Prostate gland (tissue), 2 donors: Measurements from ENCODE around the gene ZDBF2. TPM values are rescaled to one million over a fixed set of nuclear protein-coding genes. Genes with fewer than 3 reads are reported as not detected.
"Not testable (repeated sequence)": the region's sequence is repeated elsewhere in the genome, so short reads cannot be mapped to it uniquely, and the experiment has no call there.

Experiments
- DNase-seq: peaks from one replicate; pipeline ENCODE4 v3.0.0-alpha.2; 2019; ENCODE audit warnings: low spot score
- H3K27ac ChIP-seq, 2 donors: fragments of 200-600 bp; sonication (generic); 2 replicates each; pipeline ENCODE4 v1.5.1; 2017 to 2019
- H3K27me3 ChIP-seq: fragments of 200-600 bp; sonication (generic); replicated peaks from 2 replicates; pipeline ENCODE4 v1.5.1; 2019; ENCODE audit not compliant: insufficient read depth
- H3K36me3 ChIP-seq, 2 donors: fragments of 200-600 bp; sonication (generic); 1 replicate in 1 of 2; 2 replicates in 1 of 2; pipeline versions ENCODE4 v1.5.1 to v1.8.1; 2017 to 2019
- H3K4me1 ChIP-seq: fragments of 200-600 bp; sonication (generic); replicated peaks from 2 replicates; pipeline ENCODE4 v1.5.1; 2019
- H3K4me3 ChIP-seq, 2 donors: fragments of 200-600 bp; sonication (generic); 2 replicates each; pipeline ENCODE4 v1.5.1; 2017 to 2019
- H3K9me3 ChIP-seq: fragments of 200-600 bp; sonication (generic); 2 replicates; pipeline ENCODE4 v1.5.1; 2017
- POLR2A ChIP-seq: fragments of 450-650 bp; IDR thresholded peaks from one replicate; pipeline ENCODE4 v1.6.1; 2016; ENCODE audit warnings: antibody characterized with exemption, mild to moderate bottlenecking
- POLR2AphosphoS5 ChIP-seq: sonication (generic); formaldehyde crosslinking; IDR thresholded peaks from one replicate; pipeline ENCODE4 v1.6.1; 2017; ENCODE audit warnings: antibody characterized with exemption
- WGBS: methylation state at CpG from one replicate; pipeline ENCODE4 v1.1.5; 2018; 5-methylcytosine and 5-hydroxymethylcytosine counted together
- intact Hi-C: fragments of 100-400 bp; cut with DNase I; formaldehyde crosslinking; loops from one replicate; pipeline ENCODE4 v1.14.2; 2022
- total RNA-seq, 2 donors: library from RNA; depleted of rRNA; stranded (reverse); fragments of >200 nt; gene quantifications; one replicate each; pipeline ENCODE4 v1.1.0, GENCODE V29; 2016
- TF ChIP-seq, protein P1 (sequence below), 4 experiments: fragments of 200-600 bp in 2 of 4; fragments of 450-650 bp in 2 of 4; sonication (generic) in 2 of 4; IDR thresholded peaks; 1 replicate in 3 of 4; 2 replicates in 1 of 4; pipeline ENCODE4 v1.5.1; 2016 to 2019; ENCODE audit warnings: antibody characterized with exemption in 4 of 4, mild to moderate bottlenecking in 2 of 4, moderate library complexity in 2 of 4

The ZDBF2 gene
- total RNA-seq, 2 donors from 2014 or later, result 8.1 to 10.5 TPM

DNA sequence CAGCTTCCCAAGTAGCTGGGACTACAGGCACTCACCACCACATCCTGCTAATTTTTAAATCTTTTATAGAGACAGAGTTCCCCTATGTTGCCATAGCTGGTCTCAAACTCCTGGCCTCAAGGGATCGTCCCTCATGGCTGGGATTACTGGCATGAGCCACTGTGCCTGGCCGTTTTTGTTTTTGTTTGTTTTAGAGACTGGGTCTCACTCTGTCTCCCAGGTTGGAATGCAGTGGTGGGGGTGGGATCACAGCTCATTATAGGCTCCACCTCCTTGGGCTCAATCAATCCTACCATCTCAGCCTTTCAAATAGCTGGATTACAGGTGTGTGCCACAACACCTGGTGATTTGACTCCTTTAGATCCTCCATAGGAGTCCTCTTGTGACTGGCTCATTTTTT is 19.5 kb upstream of the ZDBF2 start:
- no peaks in the 10 kb centered on the region for H3K36me3 ChIP-seq
- DNase-seq, result no peak
- no peaks in the 10 kb centered on the region for H3K9me3 ChIP-seq
- no peaks in the 10 kb centered on the region for H3K4me1 ChIP-seq
- no peak overlapping the region for H3K27ac ChIP-seq
- no peak for TF ChIP-seq POLR2AphosphoS5
- WGBS, result 25% methylated on average over 2 of the region's 2 CpGs
- intact Hi-C loops, result no loop called here
- H3K4me3 ChIP-seq, result no peak overlapping the region
- peaks cover 6% of the 10 kb centered on the region for H3K27me3 ChIP-seq

DNA sequence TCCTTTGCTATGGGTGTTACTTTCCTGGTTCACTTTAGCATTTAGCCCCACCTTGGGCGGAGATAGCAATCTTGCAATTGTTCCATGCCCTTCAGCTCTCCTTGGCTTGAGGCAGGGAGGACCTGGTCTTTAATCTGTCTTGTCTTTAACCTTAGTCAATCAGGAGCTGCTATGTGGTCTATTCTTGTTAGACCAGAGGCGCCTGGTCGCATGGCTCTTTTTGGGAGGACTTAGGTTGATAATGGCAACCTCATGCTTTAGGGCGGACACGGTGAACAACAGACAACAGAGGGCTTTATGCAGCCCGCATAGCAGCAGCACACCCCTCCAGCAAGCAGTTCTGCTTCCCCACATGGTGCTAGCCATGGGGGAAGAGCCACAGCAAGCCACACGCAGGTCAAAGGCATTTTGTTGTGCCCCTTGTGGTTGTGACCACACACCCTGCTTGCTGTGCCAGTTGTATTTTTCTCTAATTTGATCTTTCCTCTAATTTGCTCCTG is 17.7 kb upstream of the ZDBF2 start:
- intact Hi-C loops, result no loop called here
- Histone ChIP-seq H3K4me3 (no peak overlapping the region), H3K4me1 (no peaks in the 10 kb centered on the region), H3K27ac (no peak overlapping the region), H3K9me3 (no peaks in the 10 kb centered on the region), H3K27me3 (peaks cover 6% of the 10 kb centered on the region), H3K36me3 (no peaks in the 10 kb centered on the region)
- TF ChIP-seq, protein P1, sequence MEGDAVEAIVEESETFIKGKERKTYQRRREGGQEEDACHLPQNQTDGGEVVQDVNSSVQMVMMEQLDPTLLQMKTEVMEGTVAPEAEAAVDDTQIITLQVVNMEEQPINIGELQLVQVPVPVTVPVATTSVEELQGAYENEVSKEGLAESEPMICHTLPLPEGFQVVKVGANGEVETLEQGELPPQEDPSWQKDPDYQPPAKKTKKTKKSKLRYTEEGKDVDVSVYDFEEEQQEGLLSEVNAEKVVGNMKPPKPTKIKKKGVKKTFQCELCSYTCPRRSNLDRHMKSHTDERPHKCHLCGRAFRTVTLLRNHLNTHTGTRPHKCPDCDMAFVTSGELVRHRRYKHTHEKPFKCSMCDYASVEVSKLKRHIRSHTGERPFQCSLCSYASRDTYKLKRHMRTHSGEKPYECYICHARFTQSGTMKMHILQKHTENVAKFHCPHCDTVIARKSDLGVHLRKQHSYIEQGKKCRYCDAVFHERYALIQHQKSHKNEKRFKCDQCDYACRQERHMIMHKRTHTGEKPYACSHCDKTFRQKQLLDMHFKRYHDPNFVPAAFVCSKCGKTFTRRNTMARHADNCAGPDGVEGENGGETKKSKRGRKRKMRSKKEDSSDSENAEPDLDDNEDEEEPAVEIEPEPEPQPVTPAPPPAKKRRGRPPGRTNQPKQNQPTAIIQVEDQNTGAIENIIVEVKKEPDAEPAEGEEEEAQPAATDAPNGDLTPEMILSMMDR (IDR thresholded peaks at IDR 0.05), result no peak
- TF ChIP-seq POLR2AphosphoS5, result no peak
- TF ChIP-seq POLR2A, result no peak
- no peak for DNase-seq
- WGBS, result 41% methylated on average over 7 of the region's 7 CpGs

DNA sequence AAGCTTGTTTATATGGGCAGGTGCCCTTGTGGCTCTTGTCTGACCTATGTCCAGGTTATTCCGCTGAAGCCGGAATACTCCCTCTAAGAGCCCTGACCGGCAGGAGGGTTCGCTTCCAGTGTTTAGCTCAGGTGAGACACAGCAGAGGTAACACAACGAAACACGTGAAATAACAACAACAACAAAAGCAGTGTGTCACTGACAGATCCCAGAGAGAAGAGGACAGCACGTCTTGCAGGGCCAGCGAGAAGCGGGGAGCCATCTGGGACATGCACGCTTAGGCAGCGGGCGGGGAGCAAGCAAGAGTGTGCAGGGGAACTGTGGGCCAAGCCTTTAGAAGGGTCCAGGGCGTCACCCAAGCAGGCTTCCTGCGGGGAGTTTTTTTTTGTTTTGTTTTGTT is 17.1 kb upstream of the ZDBF2 start:
- Histone ChIP-seq H3K36me3 (no peaks in the 10 kb centered on the region), H3K4me1 (no peaks in the 10 kb centered on the region), H3K27me3 (peaks cover 6% of the 10 kb centered on the region), H3K9me3 (no peaks in the 10 kb centered on the region), H3K27ac (no peak overlapping the region), H3K4me3 (no peak overlapping the region)
- intact Hi-C loops, result no loop called here
- no peak for TF ChIP-seq POLR2A
- TF ChIP-seq, protein P1 (IDR thresholded peaks at IDR 0.05), result no peak
- TF ChIP-seq POLR2AphosphoS5, result no peak
- DNase-seq, result no peak
- WGBS, result 59% methylated on average over 14 of the region's 14 CpGs

DNA sequence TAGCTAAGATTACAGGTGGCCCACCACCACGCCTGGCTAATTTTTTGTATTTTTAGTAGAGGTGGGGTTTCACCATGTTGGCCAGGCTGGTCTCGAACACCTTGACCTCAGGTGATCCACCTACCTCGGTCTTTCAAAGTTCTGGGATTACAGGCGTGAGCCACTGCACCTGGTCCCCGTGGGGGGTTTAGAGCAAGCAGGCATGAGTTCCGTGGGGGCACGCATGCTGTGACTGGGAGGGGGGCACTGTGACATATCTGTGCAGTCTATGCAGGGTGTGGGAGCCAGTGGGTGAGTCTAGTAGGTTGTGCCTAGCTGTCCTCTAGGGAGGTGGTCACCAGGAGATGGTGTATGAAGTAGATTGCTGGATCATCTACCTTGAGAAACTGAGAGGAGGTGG is 16.6 kb upstream of the ZDBF2 start:
- Histone ChIP-seq H3K27me3 (peaks cover 6% of the 10 kb centered on the region), H3K4me3 (no peak overlapping the region), H3K9me3 (no peaks in the 10 kb centered on the region), H3K4me1 (no peaks in the 10 kb centered on the region), H3K27ac (no peak overlapping the region), H3K36me3 (no peaks in the 10 kb centered on the region)
- no peak for DNase-seq
- TF ChIP-seq POLR2AphosphoS5 (no peak), POLR2A (no peak)
- TF ChIP-seq, protein P1 (IDR thresholded peaks at IDR 0.05), result no peak
- intact Hi-C loops, result no loop called here
- 44% methylated on average over 7 of the region's 7 CpGs for WGBS

DNA sequence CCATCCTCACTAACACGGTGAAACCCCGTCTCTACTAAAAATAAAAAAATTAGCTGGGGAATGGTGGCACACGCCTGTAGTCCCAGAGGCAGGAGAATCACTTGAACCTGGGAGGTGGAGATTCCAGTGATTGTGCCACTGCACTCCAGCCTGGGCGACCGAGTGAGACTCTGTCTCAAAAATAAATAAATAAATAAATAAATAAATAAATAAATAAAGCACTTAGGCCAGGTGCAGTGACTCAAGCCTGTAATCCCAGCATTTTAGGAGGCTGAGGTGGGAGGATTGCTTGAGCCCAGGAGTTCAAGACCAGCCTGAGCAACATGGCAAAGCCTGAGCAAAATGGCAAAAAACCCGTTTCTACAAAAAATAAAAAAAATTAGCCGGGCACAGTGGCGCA is 15.8 kb upstream of the ZDBF2 start:
- H3K36me3 ChIP-seq, intact Hi-C loops, H3K4me3 ChIP-seq, H3K9me3 ChIP-seq, DNase-seq, H3K4me1 ChIP-seq, H3K27ac ChIP-seq, H3K27me3 ChIP-seq: not testable (repeated sequence)
- 58% methylated on average over 8 of the region's 8 CpGs for WGBS

DNA sequence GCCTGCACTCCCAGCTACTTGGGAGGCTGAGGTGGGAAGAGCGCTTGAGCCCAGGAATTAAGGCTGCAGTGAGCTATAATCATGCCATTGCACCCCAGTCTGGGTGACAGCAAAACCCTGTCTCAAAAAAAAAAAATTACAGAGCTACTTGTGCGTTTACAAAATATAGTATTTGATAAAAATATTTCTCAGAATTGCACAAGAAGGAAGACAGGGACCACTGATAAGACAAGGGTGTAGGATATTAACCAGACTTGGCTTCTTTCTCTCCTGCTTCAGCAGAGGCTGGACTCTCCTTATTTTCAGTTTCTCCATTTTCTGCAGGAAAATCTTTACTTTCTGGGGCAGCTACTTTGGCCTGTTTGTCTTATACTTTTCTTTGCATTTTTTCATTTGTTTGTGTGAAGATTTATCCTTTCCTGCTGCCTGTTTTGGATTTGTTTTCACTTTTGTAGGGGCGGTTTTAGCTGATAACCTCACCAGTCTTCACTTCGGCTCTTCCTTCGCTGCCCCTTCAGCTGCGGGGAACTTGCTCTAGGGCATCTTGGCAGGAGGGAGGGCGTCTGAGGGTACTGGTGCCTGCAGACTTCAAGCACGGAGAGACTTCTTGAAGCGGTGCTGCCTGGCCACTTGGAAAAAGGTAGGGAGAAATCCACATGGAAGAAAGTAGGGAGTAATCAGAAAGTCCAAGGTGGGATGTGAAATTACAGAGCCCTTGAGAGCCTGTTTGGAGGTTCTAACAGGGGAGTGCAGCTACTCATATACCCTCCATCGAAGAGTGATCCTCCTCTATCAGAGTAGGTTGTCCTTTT is 14.9 kb upstream of the ZDBF2 start:
- 44% methylated on average over 10 of the region's 10 CpGs for WGBS
- intact Hi-C loops, result loop anchor here (10.0 kb wide), 1 partner anchor 95 kb away; no protein-coding TSS in a partner anchor

More for the DNA sequence above, 14.9 kb upstream of the ZDBF2 start:
- TF ChIP-seq, protein P1 (IDR thresholded peaks at IDR 0.05), result no peak
- TF ChIP-seq POLR2A (no peak), POLR2AphosphoS5 (no peak)
- Histone ChIP-seq H3K27ac (no peak overlapping the region), H3K36me3 (no peaks in the 10 kb centered on the region), H3K4me1 (no peaks in the 10 kb centered on the region), H3K9me3 (no peaks in the 10 kb centered on the region), H3K4me3 (no peak overlapping the region), H3K27me3 (peaks cover 11% of the 10 kb centered on the region)
- no peak for DNase-seq
